ENCODE data around the gene IMMP1L.

Gene IMMP1L

DNA sequence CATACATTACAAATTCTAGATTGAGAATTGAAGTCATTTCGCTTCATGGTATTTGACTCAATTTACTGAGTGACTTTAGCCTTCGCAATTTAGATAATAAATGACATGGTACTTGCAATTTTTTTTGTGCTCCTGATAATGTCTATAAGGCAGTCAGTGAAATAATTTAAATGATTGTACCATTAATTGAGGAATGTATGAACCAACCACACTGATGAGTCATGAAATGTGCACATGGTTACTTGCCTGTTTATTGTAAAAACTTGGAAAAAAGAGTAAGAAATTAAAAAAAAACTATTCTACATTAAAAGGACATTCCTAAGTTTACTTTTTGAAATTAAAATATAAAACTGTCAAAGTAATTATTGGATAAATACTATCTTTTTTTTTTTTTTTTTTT lies 96.5 kb downstream of the IMMP1L start:
- Histone ChIP-seq H3K4me3 (no peak overlapping the region), H3K9ac (ENCODE audit: insufficient read length) (no peak overlapping the region), H3K27ac (no peak overlapping the region), H3K9me3 (ENCODE audit: low read depth, low read length) (no peaks in the 10 kb centered on the region), H3K36me3 (ENCODE audit: insufficient read depth, low read length) (0 out of 2 replicates have a peak, but pooled peaks cover 3% of the 10 kb centered on the region)
- no peak for TF ChIP-seq EZH2 (IDR thresholded peaks at IDR 0.05)
- no peak for TF ChIP-seq POLR2AphosphoS5 (IDR thresholded peaks at IDR 0.05; ENCODE audit: borderline replicate concordance, low read depth, low read length)
- no peak for TF ChIP-seq FOXP2 (optimal IDR thresholded peaks at IDR 0.05; ENCODE audit: control extremely low read depth, extremely low read length, insufficient read depth)
- DNase-seq (ENCODE audit: low read depth, low spot score) = no peak

- DNase-seq (ENCODE audit: low read depth, low spot score) = no peak
- 0 out of 2 replicates have a peak, but pooled peaks cover 3% of the 10 kb centered on the region for H3K36me3 ChIP-seq (ENCODE audit: insufficient read depth, low read length)
Measured at GRCh38 chr11:31408201-31408600, 101.2 kb downstream of the IMMP1L start.

GRCh38 chr11:31404614-31405013 lies 104.8 kb downstream of the IMMP1L start:
- no peak overlapping the region for H3K4me3 ChIP-seq
- H3K9ac ChIP-seq (ENCODE audit: insufficient read length) = no peak overlapping the region
- H3K9me3 ChIP-seq (ENCODE audit: low read depth, low read length) = no peaks in the 10 kb centered on the region
- TF ChIP-seq FOXP2 (optimal IDR thresholded peaks at IDR 0.05; ENCODE audit: control extremely low read depth, extremely low read length, insufficient read depth) (no peak), POLR2AphosphoS5 (IDR thresholded peaks at IDR 0.05; ENCODE audit: borderline replicate concordance, low read depth, low read length) (no peak), EZH2 (IDR thresholded peaks at IDR 0.05) (no peak)
- H3K27ac ChIP-seq = no peak overlapping the region
- H3K36me3 ChIP-seq (ENCODE audit: insufficient read depth, low read length) = no peaks in the 10 kb centered on the region; the same call in 1 of the 2 replicates
- DNase-seq (ENCODE audit: low read depth, low spot score) = no peak

More at GRCh38 chr11:31408201-31408600, 101.2 kb downstream of the IMMP1L start:
- H3K4me3 ChIP-seq = no peak overlapping the region
- no peak overlapping the region for H3K27ac ChIP-seq
- no peaks in the 10 kb centered on the region for H3K9me3 ChIP-seq (ENCODE audit: low read depth, low read length)
- no peak overlapping the region for H3K9ac ChIP-seq (ENCODE audit: insufficient read length)
- TF ChIP-seq POLR2AphosphoS5 (IDR thresholded peaks at IDR 0.05; ENCODE audit: borderline replicate concordance, low read depth, low read length) (no peak), EZH2 (IDR thresholded peaks at IDR 0.05) (no peak), FOXP2 (optimal IDR thresholded peaks at IDR 0.05; ENCODE audit: control extremely low read depth, extremely low read length, insufficient read depth) (no peak)

GRCh38 chr11:31397239-31397834 lies 112.1 kb downstream of the IMMP1L start:
- Histone ChIP-seq H3K4me3 (no peak overlapping the region), H3K9ac (ENCODE audit: insufficient read length) (no peak overlapping the region), H3K27ac (no peak overlapping the region), H3K36me3 (ENCODE audit: insufficient read depth, low read length) (no peaks in the 10 kb centered on the region; the same call in 1 of the 2 replicates), H3K9me3 (ENCODE audit: low read depth, low read length) (no peaks in the 10 kb centered on the region)
- TF ChIP-seq FOXP2 (optimal IDR thresholded peaks at IDR 0.05; ENCODE audit: control extremely low read depth, extremely low read length, insufficient read depth) = no peak
- no peak for TF ChIP-seq POLR2AphosphoS5 (IDR thresholded peaks at IDR 0.05; ENCODE audit: borderline replicate concordance, low read depth, low read length)
- TF ChIP-seq EZH2 (IDR thresholded peaks at IDR 0.05) = no peak
- DNase-seq (ENCODE audit: low read depth, low spot score) = no peak

GRCh38 chr11:31387379-31387778 lies 122.0 kb downstream of the IMMP1L start:
- no peak for DNase-seq (ENCODE audit: low read depth, low spot score)
- Histone ChIP-seq H3K9me3 (ENCODE audit: low read depth, low read length) (no peaks in the 10 kb centered on the region), H3K4me3 (no peak overlapping the region), H3K27ac (no peak overlapping the region), H3K9ac (ENCODE audit: insufficient read length) (no peak overlapping the region), H3K36me3 (ENCODE audit: insufficient read depth, low read length) (no peaks in the 10 kb centered on the region)
- TF ChIP-seq EZH2 (IDR thresholded peaks at IDR 0.05) (no peak), FOXP2 (optimal IDR thresholded peaks at IDR 0.05; ENCODE audit: control extremely low read depth, extremely low read length, insufficient read depth) (no peak), POLR2AphosphoS5 (IDR thresholded peaks at IDR 0.05; ENCODE audit: borderline replicate concordance, low read depth, low read length) (no peak)

DNA sequence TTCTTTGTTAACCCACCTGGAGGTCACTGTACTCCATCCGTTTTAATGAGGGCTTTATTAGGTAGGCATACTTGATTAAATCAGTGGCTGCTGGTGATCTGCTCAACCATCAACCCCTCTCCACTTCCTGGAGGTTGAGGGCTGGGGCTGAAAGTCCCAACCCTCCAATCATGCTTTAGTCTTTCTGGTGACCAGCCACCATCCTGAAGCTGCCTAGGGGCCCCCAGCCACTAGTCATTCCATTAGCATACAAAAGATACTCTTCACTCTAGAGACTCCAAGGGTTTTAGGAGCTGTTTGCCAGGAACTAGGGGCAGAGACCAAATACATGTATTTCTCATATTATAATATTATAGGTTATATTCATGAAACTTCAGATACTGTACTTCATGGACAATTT lies 126.3 kb downstream of the IMMP1L start:
- Histone ChIP-seq H3K4me3 (no peak overlapping the region), H3K27ac (no peak overlapping the region), H3K36me3 (ENCODE audit: insufficient read depth, low read length) (no peaks in the 10 kb centered on the region), H3K9me3 (ENCODE audit: low read depth, low read length) (no peaks in the 10 kb centered on the region), H3K9ac (ENCODE audit: insufficient read length) (no peak overlapping the region)
- no peak for DNase-seq (ENCODE audit: low read depth, low spot score)
- no peak for TF ChIP-seq FOXP2 (optimal IDR thresholded peaks at IDR 0.05; ENCODE audit: control extremely low read depth, extremely low read length, insufficient read depth)
- no peak for TF ChIP-seq POLR2AphosphoS5 (IDR thresholded peaks at IDR 0.05; ENCODE audit: borderline replicate concordance, low read depth, low read length)
- no peak for TF ChIP-seq EZH2 (IDR thresholded peaks at IDR 0.05)
